GM12891 (cell line): Measurements from ENCODE around the gene SPRR4.

Source experiments
- PAX5 ChIP-seq: IDR thresholded peaks from 2 replicates; pipeline ENCODE4 v1.6.1; 2011; ENCODE audit warnings: low read length, moderate library complexity, mild to moderate bottlenecking; ENCODE audit not compliant: insufficient read depth, severe bottlenecking
- POLR2A ChIP-seq: IDR thresholded peaks from 2 replicates; pipeline ENCODE4 v1.6.1; 2011; ENCODE audit warnings: low read depth, low read length, control low read depth
- POLR2AphosphoS5 ChIP-seq: IDR thresholded peaks from 2 replicates; pipeline ENCODE4 v1.6.1; 2011; ENCODE audit warnings: low read depth, low read length, control low read depth
- SPI1 ChIP-seq: IDR thresholded peaks from 2 replicates; pipeline ENCODE4 v1.6.1; 2011; ENCODE audit warnings: low read depth, low read length, control low read depth
- TAF1 ChIP-seq: IDR thresholded peaks from 2 replicates; pipeline ENCODE4 v1.6.1; 2011; ENCODE audit warnings: low read depth, low read length, control low read depth

GRCh38 chr1:152983234-152983633, 12.8 kb downstream of the SPRR4 start:
- TF ChIP-seq POLR2AphosphoS5 (no peak), POLR2A (no peak), SPI1 (no peak), TAF1 (no peak), PAX5 (no peak)
